GM03348 (cell line): Measurements from ENCODE around the gene TFDP1.

Experiments
- DNase-seq: peaks from one replicate; pipeline ENCODE4 v3.0.0; 2012; ENCODE audit warnings: low spot score

Gene TFDP1

DNA sequence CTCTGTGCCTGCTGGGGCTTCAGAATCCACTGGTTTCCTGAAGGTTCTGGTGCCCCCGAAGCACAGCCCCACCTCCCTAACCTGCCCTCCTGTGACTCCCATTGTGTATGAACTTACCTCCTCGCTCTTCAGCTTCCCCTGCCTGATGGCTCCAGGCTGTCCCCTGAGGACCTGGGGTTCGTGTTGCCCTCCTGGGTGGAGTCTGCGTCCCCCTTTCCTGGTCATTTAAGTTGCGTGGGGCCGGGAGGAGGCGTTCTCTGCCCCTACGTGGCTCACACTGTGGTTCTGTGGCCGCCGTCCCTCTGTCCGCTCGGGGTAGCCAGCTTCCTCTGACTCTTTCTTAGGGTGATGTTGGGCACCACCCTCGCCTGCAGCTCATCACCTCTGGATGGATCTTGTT lies 13.9 kb downstream of the TFDP1 start:
- DNase-seq, result no peak

GRCh38 chr13:113599391-113599790 lies 14.8 kb downstream of the TFDP1 start:
- DNase-seq, result no peak

- DNase-seq, result no peak
These were observed 16.9 kb downstream of the TFDP1 start for GRCh38 chr13:113601166-113602070.

DNA sequence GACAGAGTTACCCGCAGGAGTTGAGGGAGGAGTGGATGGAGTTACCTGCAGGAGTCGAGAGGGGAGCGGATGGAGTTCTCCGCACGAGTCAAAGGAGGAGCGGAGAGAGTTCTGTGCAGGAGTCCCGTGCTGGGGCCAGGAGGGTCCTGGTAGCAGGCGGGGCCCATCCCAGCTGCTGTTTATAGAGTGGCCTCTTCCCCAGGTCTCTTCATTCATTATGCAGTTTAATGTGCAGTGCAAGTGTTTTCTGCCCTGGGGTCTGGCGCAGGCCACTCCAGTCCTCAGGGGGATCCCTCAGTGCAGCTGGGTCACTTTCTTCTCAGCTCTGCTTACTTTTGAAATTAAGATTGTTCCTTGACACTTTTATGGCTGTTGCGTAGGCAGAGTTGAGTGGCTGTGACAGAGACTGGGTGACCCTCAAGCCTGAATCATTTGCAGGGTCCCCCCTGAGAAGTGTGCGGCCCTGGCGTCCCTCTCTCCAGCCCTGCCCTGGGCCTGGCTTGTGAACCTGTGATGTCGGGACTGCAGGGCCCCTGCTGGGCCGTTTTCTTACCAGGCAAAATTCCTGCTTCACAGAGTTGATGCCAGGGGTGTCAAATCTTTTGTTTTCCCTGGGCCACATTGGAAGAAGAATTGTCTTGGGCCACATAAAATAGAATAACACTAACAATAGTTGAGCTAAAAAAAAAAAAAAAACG lies 17.9 kb downstream of the TFDP1 start:
- DNase-seq, result no peak

GRCh38 chr13:113603116-113603710 lies 18.7 kb downstream of the TFDP1 start:
- no peak for DNase-seq

GRCh38 chr13:113604186-113604585 lies 19.6 kb downstream of the TFDP1 start:
- no peak for DNase-seq

DNA sequence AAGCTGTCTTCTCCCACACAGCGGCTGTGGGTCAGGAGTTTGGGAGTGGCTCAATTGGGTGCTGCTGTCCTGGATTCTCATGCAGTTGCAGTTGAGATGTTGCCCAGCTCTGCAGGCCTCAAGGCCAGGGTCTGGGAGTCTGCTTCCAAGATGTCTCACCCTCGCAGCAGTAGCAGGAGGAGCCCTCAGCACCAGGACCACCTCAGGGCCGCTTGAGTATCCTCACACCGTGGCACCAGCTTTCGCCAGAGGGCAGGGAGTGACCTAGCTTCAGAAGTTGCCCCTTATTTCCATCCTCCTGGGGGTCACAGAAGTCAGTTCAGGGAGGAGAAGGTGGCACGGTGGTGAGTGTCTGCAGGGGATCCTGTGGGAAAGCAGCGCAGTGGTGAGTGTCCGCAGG lies 20.9 kb downstream of the TFDP1 start:
- DNase-seq, result no peak

DNA sequence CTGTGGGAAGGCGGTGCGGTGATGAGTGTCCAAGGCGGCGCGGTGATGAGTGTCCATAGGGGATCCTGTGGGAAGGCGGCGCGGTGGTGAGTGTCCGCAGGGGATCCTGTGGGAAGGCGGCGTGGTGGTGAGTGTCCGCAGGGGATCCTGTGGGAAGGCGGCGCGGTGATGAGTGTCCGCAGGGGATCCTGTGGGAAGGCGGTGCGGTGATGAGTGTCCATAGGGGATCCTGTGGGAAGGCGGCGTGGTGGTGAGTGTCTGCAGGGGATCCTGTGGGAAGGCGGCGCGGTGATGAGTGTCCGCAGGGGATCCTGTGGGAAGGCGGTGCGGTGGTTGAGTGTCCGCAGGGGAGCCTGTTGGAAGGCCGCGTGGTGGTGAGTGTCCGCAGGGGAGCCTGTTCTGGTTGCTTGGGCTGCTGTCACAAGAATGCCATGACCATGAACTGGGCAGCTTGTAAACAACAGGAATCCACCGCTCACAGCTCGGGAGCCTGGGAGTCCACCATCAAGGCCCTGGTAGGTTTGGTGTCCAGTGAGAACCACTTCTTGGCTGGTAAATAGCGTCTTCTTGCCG lies 21.4 kb downstream of the TFDP1 start:
- no peak for DNase-seq

- DNase-seq, result no peak
These were observed 22.7 kb downstream of the TFDP1 start for GRCh38 chr13:113607056-113607888.

DNA sequence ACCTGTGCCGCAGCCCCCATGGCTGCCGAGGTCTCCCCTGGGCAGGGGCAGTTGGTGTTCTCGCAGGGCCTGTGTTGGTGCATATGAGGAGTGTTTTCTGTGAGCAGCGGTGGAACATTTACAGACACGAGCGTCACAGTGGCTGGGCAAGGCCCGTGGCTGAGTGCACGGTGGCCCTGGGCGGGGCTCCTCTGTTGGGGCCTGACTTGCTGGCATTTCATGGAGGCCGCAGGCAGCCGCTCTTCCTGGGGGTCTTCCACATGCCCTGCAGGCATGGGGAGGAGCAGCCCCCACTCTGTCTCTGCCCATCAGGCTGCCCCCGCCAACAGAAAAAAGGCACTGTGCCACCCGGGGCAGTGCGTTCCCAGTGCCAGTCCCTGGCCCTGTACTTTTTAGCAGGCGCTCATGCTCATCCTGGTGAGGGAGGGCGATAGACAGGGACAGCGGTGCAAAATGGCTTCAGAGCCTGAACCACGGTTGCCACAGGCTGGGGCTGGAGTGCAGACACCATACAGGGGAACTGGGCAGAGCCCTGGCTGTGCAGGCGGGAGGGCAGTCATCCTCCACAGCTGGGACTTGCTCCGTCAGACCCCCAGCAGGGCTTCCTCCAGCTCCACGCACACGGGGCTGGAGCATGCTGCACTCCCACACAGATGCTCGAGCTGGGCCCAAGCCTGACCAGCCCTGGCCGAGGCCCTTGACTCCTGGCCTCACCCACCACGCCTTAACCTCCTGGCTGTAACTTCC lies 23.5 kb downstream of the TFDP1 start:
- DNase-seq, result no peak

DNA sequence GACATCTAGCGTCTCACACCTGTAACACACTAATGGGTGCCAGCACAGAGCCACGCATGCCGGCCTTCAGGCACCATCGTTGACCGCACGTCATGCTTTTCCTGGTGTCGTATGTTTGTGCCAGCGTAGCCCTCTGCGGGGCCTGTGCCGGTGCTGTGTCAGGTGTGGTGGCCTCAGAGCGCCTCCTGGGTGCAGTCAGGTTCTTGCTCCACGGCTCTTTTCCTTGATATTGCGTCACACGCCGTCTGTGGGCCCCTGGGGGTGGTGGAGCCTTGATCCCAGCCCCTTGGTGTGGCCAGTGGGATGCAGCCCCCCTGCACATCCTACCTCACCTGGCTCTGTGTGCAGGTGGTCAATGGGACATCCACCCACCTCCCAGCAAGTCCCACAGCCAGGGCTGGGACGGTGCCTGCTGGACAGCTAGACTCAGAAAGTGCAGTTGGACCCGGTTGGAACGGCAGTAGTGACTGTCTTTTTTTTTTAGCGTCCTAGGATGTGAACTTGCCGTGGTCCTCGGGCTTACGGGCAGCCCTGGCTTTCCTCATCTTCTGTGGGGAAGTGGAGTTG lies 24.5 kb downstream of the TFDP1 start:
- no peak for DNase-seq

GRCh38 chr13:113609616-113610015 lies 25.1 kb downstream of the TFDP1 start:
- DNase-seq, result no peak

- DNase-seq, result no peak
These were observed 25.7 kb downstream of the TFDP1 start for GRCh38 chr13:113610266-113610665.

DNA sequence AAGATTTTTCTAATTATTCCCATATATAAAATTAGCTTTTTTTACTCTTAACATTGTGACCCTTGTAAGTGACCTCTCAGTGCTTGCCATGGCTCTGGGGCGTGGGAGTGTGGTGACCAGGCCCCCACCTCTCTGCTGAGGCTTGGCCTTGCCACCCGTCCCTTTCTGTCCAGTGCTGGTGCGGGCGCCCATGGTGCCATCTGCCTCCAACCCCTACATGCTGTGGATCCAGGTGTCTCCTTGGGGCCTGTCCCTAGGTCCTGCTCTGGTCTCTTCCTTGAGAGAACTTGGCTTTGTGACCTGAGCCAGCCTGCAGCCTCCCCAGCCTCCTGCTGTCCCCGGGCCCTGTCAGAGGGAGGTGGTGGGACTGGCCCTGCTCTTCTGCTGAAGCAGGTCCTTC lies 27.4 kb downstream of the TFDP1 start:
- DNase-seq, result no peak

DNA sequence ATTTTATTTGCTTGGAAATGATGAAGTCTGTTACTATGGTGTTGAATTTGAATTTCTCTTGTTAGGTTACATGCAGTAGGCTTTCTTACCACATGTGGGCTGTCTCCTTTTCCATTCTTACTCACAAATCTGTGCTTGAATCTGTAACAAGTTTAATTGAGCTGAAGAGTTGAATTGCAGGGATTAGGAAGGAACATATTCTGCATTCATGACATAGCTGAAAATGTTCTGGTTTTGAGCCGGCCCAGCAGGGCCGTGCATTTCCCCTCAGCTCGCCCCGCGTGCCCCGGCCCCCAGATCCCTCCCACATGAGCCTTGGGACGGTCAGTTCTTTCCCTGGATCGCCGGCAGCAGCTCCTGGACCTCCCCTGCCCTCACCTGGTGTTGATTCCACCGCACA lies 28.1 kb downstream of the TFDP1 start:
- DNase-seq, result no peak

DNA sequence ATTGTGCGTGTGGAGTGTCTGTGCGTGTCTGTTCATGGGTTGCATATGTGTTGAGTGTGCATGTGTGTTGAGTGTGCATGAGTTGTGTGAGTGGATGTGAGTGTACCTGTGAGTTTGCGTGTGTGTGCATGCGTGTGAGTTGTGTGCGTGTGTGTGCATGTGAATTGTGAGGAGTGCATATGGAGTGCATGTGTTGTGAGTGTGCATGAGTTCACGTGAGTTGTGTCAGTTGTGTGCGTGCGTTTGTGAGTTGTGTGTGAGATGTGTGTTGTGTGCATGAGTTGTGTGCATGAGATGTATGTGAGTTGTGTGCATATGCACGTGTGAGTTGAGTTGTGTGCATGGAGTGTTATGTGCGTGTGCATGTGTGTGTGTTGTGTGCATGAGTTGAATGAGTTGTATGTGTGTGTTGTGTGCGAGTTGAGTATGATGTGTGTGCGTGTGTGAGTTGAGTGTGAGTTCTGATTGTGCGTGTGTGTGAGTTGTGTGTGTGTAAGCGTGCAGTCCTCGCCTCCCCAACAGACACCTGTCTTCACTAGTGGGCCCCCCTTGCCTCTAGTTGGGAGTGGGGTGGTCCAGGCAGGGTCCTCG lies 29.3 kb downstream of the TFDP1 start:
- DNase-seq, result no peak

DNA sequence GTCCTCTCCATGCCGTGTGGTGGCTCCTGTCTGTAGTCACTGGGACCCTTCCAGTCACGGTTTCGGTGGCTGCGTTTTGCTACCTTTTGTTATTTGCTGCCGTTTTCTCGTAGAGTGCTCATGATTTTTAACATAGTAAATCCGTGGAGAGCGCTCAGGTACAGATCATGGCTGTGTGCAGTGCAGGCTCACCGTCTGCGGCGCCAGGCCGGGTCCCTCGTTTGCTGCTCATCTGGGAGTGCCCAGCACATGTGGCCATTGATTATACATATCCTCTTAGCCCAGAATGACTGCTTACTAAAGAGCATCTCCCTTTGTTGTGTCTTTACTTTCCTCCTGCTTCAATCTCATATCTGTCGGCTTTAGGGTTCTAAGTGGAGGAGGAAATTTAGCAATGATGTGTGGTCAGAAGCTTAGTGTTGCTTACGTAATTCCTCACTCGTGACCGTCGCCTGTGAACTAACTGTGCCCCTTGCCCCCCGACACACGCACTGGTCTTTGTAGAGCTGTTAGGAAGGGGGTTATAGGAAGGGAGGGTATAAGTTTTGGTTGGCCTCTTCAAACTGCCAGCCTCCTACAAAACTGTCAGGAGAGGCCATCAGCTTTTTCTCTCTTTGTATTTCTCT lies 31.8 kb downstream of the TFDP1 start:
- no peak for DNase-seq

DNA sequence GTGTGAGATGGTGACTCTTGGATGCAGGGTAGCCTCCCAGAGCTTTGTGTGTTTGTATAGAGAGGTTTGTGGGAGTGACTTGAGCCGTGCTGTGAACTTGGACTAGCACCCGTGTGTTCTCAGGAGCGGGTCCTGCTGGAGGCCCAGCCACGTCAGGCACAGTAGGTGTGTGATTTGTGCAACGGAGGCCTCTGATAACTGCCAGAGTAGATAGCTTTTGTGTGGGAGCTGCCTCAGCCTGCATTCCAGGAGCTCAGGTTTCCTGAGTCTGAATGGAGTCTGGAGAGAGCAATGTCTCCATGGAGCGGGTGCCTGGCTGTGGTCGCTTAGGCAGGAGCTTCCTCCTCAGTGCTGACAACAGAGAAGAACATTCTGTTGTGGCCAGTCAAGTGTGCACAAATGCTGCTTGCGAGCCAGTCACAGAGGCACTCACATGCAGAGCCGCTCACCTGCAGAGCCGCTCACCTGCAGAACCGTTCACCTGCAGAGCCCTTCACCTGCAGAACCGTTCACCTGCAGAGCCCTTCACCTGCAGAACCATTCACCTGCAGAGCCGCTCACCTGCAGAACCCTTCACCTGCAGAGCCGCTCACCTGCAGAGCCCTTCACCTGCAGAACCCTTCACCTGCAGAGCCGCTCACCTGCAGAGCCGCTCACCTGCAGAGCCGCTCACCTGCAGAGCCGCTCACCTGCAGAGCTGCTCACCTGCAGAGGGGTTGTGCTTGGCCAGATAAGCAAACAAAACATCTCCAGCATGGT lies 32.6 kb downstream of the TFDP1 start:
- DNase-seq, result no peak

DNA sequence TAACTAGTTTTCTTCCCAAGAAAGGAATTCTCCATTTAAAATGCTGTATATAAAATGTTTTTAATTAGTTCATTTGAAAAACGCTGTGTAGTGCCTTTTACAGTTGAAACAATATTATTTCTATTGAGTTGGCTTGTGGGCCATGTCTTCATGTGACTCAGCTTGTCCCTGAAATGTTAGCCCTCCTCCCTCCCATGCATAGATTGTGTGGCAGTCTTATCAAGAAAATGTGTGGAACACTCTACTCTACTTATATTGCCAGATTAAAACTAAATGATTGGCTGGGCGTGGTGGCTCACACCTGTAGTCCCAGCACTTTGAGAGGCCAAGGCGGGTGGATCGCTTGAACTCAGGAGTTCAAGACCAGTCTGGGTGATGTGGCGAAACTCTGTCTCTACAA lies 33.4 kb downstream of the TFDP1 start:
- no peak for DNase-seq
